GM12892 (cell line): ENCODE data around the gene CFAP46.

Experiments
- POLR2A ChIP-seq: IDR thresholded peaks from 2 replicates; pipeline ENCODE4 v1.6.1; 2011; ENCODE audit warnings: low read depth, low read length, control low read depth
- POLR2AphosphoS5 ChIP-seq: IDR thresholded peaks from 2 replicates; pipeline ENCODE4 v1.6.1; 2011; ENCODE audit warnings: low read depth, low read length, control low read depth
- TAF1 ChIP-seq: IDR thresholded peaks from 2 replicates; pipeline ENCODE4 v1.6.1; 2011; ENCODE audit warnings: low read depth, mild to moderate bottlenecking, control low read depth, low read length, borderline replicate concordance

GRCh38 chr10:132961787-132962622 is 19.6 kb upstream of the CFAP46 start:
- TF ChIP-seq POLR2AphosphoS5 (no peak), POLR2A (no peak), TAF1 (no peak)
